A549 (cell line): Measurements from ENCODE around the gene SRCIN1. TPM values are rescaled to one million over a fixed set of nuclear protein-coding genes. Genes with fewer than 3 reads are reported as not detected.

Source experiments
- ATAC-seq, 2 experiments: fragments of 200-7000 bp in 1 of 2; fragments of >200 bp in 1 of 2; cut with Nextera tagmentation in 1 of 2; cut with Tn5 transposase in 1 of 2; 3 replicates each; pipeline versions ENCODE4 v1.8.0 to v1.9.1; 2018 to 2020; ENCODE audit warnings: mild to moderate bottlenecking in 1 of 2, moderate library complexity in 1 of 2
- CTCF ChIA-PET: fragments of 300-600 bp; sonication (Branson Sonifier 250); formaldehyde crosslinking; extraction: SDS; loops from one replicate; lab custom pipeline; 2021; ENCODE audit warnings: antibody characterized with exemption, inconsistent platforms; lab: Yijun Ruan, JAX
- POLR2A ChIA-PET: fragments of 350-600 bp; formaldehyde crosslinking; extraction: SDS; loops from one replicate; lab custom pipeline; 2021; ENCODE audit warnings: antibody characterized with exemption, inconsistent platforms; lab: Yijun Ruan, JAX
- DNase-seq, 2 experiments: peaks; one replicate each; pipeline versions ENCODE4 v3.0.0 to v3.0.0-alpha.2; 2011 to 2016; ENCODE audit warnings: low read depth in 1 of 2, low spot score in 1 of 2
- FAIRE-seq: peaks from 2 replicates; lab custom pipeline; 2011; peaks lifted over from hg19 to GRCh38; lab: Jason Lieb, UNC
- H3K27ac ChIP-seq, 2 experiments: fragments of >200 bp; sonication (Bioruptor Twin); formaldehyde crosslinking; 3 replicates each; pipeline ENCODE4 v1.5.1; 2016 to 2017
- H3K4me1 ChIP-seq: fragments of >200 bp; sonication (Bioruptor Twin); formaldehyde crosslinking; 3 replicates; pipeline ENCODE4 v1.6.1; 2016
- H3K4me2 ChIP-seq: fragments of >200 bp; sonication (Bioruptor Twin); formaldehyde crosslinking; 3 replicates; pipeline ENCODE4 v1.6.1; 2016
- H3K4me3 ChIP-seq: fragments of >200 bp; sonication (Bioruptor Twin); formaldehyde crosslinking; 3 replicates; pipeline ENCODE4 v1.5.1; 2016
- H3K9me3 ChIP-seq: fragments of >200 bp; sonication (Bioruptor Twin); formaldehyde crosslinking; 3 replicates; pipeline ENCODE4 v1.6.1; 2016
- BCL3 ChIP-seq: fragments of >200 bp; sonication (Bioruptor Twin); formaldehyde crosslinking; IDR thresholded peaks from 3 replicates; pipeline ENCODE4 v1.6.1; 2016
- BHLHE40 ChIP-seq: IDR thresholded peaks from 2 replicates; pipeline ENCODE4 v1.6.1; 2012; ENCODE audit warnings: low read depth, low read length, inconsistent platforms
- E2F6 ChIP-seq: IDR thresholded peaks from 2 replicates; pipeline ENCODE4 v1.6.1; 2012; ENCODE audit warnings: low read depth, borderline replicate concordance
- EP300 ChIP-seq, 2 experiments: fragments of >200 bp; sonication (Bioruptor Twin); formaldehyde crosslinking; IDR thresholded peaks; 2 replicates in 1 of 2; 3 replicates in 1 of 2; pipeline ENCODE4 v1.6.1; 2016 to 2017
- ESRRA ChIP-seq: fragments of 150-350 bp; IDR thresholded peaks from 2 replicates; pipeline ENCODE4 v1.6.1; 2014; ENCODE audit warnings: mild to moderate bottlenecking, low read length, borderline replicate concordance
- HES2 ChIP-seq: fragments of >200 bp; sonication (Bioruptor Twin); formaldehyde crosslinking; IDR thresholded peaks from 2 replicates; pipeline ENCODE4 v1.6.1; 2016
- JUN ChIP-seq, 2 experiments: fragments of >200 bp; sonication (Bioruptor Twin); formaldehyde crosslinking; IDR thresholded peaks; 2 replicates in 1 of 2; 3 replicates in 1 of 2; pipeline ENCODE4 v1.6.1; 2016 to 2017
- NFE2L2 ChIP-seq: fragments of 150-350 bp; conservative IDR thresholded peaks from 2 replicates; pipeline ENCODE4 v1.6.1; 2014; ENCODE audit warnings: low read length
- PBX3 ChIP-seq: IDR thresholded peaks from 2 replicates; pipeline ENCODE4 v1.6.1; 2012
- POLR2AphosphoS2 ChIP-seq: conservative IDR thresholded peaks from 2 replicates; pipeline ENCODE4 v1.6.1; 2012; ENCODE audit warnings: low read length, improper control_type of control experiment, inconsistent platforms
- RAD21 ChIP-seq, 2 experiments: fragments of >200 bp in 1 of 2; sonication (Bioruptor Twin) in 1 of 2; formaldehyde crosslinking in 1 of 2; IDR thresholded peaks in 1 of 2; conservative IDR thresholded peaks in 1 of 2; 2 replicates in 1 of 2; 3 replicates in 1 of 2; pipeline ENCODE4 v1.6.1; 2012 to 2018; ENCODE audit warnings: inconsistent platforms in 1 of 2
- RARB ChIP-seq: fragments of 250-450 bp; sonication (Bioruptor Pico); IDR thresholded peaks from 2 replicates; pipeline ENCODE4 v1.8.0; 2021; ENCODE audit warnings: mild to moderate bottlenecking, moderate library complexity
- ZFP36 ChIP-seq: fragments of 450-650 bp; IDR thresholded peaks from 2 replicates; pipeline ENCODE4 v1.6.1; 2014; ENCODE audit warnings: borderline replicate concordance; ENCODE audit not compliant: partially characterized antibody
- ZNF302 ChIP-seq: fragments of 250-450 bp; sonication (Bioruptor Pico); IDR thresholded peaks from 2 replicates; pipeline ENCODE4 v1.9.0; 2021; ENCODE audit warnings: inconsistent platforms, mild to moderate bottlenecking, moderate library complexity
- ZSCAN20 ChIP-seq: fragments of 250-450 bp; sonication (Bioruptor Pico); IDR thresholded peaks from 2 replicates; pipeline ENCODE4 v1.8.0; 2022; ENCODE audit warnings: mild to moderate bottlenecking, moderate library complexity
- WGBS: methylation state at CpG from one replicate; pipeline ENCODE4 v1.1.6; 2017; ENCODE audit errors: missing lambda C conversion rate; 5-methylcytosine and 5-hydroxymethylcytosine counted together
- polyA plus RNA-seq, 4 experiments: library from polyadenylated mRNA; depleted of rRNA in 3 of 4; stranded (reverse); fragments of >200 nt; fragmentation: RNase III in 1 of 4; extraction: RNeasy Plus Mini Kit Qiagen cat#74134 plus additional on column Dnase treatment in 1 of 4; gene quantifications; 2 replicates in 3 of 4; 3 replicates in 1 of 4; pipeline ENCODE4 v1.2.3, GENCODE V29; 2011 to 2017
- TF ChIP-seq, protein P1 (sequence below): fragments of >200 bp; sonication (Bioruptor Twin); formaldehyde crosslinking; IDR thresholded peaks from 3 replicates; pipeline ENCODE4 v1.5.1; 2016
- TF ChIP-seq, protein P2 (sequence below): fragments of 250-450 bp; sonication (Bioruptor Pico); IDR thresholded peaks from 2 replicates; pipeline ENCODE4 v1.5.0; 2020; ENCODE audit warnings: low read depth, mild to moderate bottlenecking, moderate library complexity

SRCIN1 gene
- polyA plus RNA-seq, 2 of the 4 experiments (the other 2 are of a cell fraction), result 1.4 to 2.1 TPM

DNA sequence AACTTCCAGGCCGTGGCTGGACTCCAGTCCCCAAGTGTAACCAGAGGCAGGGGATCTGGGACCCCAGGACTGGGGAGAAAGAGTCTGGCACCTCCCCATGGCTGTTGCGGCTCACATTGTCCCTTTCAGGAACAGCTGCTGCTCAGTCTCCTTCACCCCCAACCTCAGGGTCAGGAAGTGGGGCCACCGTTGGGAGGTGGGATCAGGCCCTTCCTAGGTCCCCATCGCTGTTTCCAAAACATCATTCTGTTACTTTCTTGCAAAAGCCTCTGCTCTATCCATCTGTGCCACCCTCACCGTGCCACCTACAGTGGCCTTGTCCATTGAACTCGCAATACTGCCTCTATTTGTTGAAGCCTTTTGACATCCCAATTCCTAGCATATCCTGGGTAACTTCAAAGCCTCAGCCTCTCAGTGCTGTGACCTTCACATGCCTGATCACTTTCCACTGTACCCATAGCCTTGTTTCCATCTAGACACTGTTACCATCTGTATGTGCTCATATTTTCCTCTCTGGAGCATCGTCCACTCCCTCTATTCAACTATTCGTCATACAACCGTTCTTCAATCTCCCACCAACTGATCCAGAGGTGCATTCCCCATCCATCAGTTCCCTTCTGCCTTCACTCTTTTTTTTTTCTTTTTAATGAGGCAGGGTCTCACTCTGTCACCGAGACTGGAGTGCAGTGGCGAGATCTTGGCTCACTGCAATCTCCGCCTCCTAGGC lies 15.0 kb upstream of the SRCIN1 start:
- no peak for ATAC-seq
- CTCF ChIA-PET, result interaction anchor here (0.6 to 31.2 kb wide), 5 partner anchors 14 to 63 kb away, joined by 3 to 525 read pairs (median 5); partner anchors contain the start of gene SRCIN1

DNA sequence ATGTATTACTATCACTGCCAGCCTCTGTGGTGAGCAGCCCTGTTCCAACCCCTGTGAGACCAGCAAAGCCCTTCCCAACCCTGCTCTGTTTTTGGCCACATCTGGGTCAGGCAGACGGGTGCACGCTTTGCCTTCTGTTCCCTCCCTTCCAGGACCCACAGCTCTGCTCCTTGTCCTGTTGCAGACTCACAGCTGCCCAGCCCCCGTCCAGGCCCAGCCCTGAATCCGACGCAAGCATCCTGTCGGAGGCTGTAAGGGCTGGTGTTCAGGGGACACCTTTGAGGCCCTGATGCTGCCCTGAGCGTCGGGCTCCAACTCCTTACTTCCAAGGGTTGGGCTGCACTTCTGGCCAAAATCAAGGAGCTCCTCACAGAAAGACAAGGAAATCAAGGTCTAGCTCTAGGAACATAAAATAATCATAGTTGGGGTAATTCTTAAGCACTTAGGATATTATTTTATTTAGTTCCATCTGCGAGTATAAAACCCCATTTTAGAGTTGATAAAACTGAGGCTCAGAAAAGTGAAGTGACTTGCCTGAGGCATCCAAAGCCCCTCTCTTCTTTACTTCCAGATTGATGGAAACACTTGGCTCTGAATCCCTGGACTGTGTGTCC lies 14.3 kb upstream of the SRCIN1 start:
- POLR2A ChIA-PET, result no interaction called here
- Histone ChIP-seq H3K9me3 (no peaks in the 10 kb centered on the region), H3K4me1 (no peaks in the 10 kb centered on the region), H3K27ac (no peak overlapping the region), H3K4me3 (no peak overlapping the region), H3K4me2 (no peak overlapping the region)
- no peak for FAIRE-seq
- CTCF ChIA-PET, result interaction anchor here (0.6 to 31.2 kb wide), 6 partner anchors 14 to 111 kb away, joined by 3 to 525 read pairs (median 4); partner anchors contain the start of gene SRCIN1
- 77% methylated on average over 9 of the region's 9 CpGs for WGBS
- no peak for DNase-seq
- no peak for ATAC-seq
- no peak for TF ChIP-seq RAD21 (conservative IDR thresholded peaks at IDR 0.05 in 1 of 2, IDR thresholded peaks at IDR 0.05 in 1 of 2)
- TF ChIP-seq, protein P1, sequence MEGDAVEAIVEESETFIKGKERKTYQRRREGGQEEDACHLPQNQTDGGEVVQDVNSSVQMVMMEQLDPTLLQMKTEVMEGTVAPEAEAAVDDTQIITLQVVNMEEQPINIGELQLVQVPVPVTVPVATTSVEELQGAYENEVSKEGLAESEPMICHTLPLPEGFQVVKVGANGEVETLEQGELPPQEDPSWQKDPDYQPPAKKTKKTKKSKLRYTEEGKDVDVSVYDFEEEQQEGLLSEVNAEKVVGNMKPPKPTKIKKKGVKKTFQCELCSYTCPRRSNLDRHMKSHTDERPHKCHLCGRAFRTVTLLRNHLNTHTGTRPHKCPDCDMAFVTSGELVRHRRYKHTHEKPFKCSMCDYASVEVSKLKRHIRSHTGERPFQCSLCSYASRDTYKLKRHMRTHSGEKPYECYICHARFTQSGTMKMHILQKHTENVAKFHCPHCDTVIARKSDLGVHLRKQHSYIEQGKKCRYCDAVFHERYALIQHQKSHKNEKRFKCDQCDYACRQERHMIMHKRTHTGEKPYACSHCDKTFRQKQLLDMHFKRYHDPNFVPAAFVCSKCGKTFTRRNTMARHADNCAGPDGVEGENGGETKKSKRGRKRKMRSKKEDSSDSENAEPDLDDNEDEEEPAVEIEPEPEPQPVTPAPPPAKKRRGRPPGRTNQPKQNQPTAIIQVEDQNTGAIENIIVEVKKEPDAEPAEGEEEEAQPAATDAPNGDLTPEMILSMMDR, result no peak
- TF ChIP-seq E2F6, result no peak
- TF ChIP-seq NFE2L2, result no peak
- no peak for TF ChIP-seq RARB (CRISPR knock-in tag)

More for the DNA sequence above, 15.0 kb upstream of the SRCIN1 start:
- 68% methylated on average over 12 of the region's 12 CpGs for WGBS
- no peak for FAIRE-seq
- POLR2A ChIA-PET, result no interaction called here
- Histone ChIP-seq H3K9me3 (no peaks in the 10 kb centered on the region), H3K4me3 (no peak overlapping the region), H3K4me1 (no peaks in the 10 kb centered on the region), H3K4me2 (no peak overlapping the region), H3K27ac (no peak overlapping the region)
- no peak for DNase-seq
- TF ChIP-seq ZFP36 (no peak), BCL3 (no peak), EP300 (IDR thresholded peaks at IDR 0.05) (no peak), POLR2AphosphoS2 (no peak), RARB (CRISPR knock-in tag) (no peak), JUN (IDR thresholded peaks at IDR 0.05) (no peak), PBX3 (no peak), BHLHE40 (no peak), ZNF302 (CRISPR knock-in tag) (no peak), ESRRA (no peak), E2F6 (no peak), ZSCAN20 (CRISPR knock-in tag) (no peak), HES2 (no peak)
- TF ChIP-seq, protein P1, result no peak
- TF ChIP-seq, protein P2, sequence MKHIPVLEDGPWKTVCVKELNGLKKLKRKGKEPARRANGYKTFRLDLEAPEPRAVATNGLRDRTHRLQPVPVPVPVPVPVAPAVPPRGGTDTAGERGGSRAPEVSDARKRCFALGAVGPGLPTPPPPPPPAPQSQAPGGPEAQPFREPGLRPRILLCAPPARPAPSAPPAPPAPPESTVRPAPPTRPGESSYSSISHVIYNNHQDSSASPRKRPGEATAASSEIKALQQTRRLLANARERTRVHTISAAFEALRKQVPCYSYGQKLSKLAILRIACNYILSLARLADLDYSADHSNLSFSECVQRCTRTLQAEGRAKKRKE (CRISPR knock-in tag), result no peak
